Panc1 (cell line): ENCODE measurements around the gene TWF1. TPM values are rescaled to one million over a fixed set of nuclear protein-coding genes. Genes with fewer than 3 reads are reported as not detected.

Experiments
- ATAC-seq: fragments of 200-7000 bp; cut with Tn5 transposase; 2 replicates; pipeline ENCODE4 v1.9.1; 2020; ENCODE audit warnings: mild to moderate bottlenecking, moderate library complexity
- BruUV-seq: library from RNA; stranded (reverse); fragments of 400-500 nt; replicated peaks from 2 replicates; lab custom pipeline; 2021; lab: Mats Ljungman, UMichigan
- CTCF ChIA-PET: fragments of 300-600 bp; sonication (Branson Sonifier 250); formaldehyde crosslinking; loops from one replicate; lab custom pipeline; 2022; ENCODE audit warnings: antibody characterized with exemption; lab: Charles Lee
- POLR2A ChIA-PET: fragments of 300-600 bp; sonication (Branson Sonifier 250); formaldehyde crosslinking; loops from one replicate; lab custom pipeline; 2022; ENCODE audit warnings: antibody characterized with exemption; lab: Charles Lee
- DNase-seq: peaks from one replicate; pipeline ENCODE4 v3.0.0-alpha.2; 2010; ENCODE audit warnings: low read depth, low spot score
- H3K27ac ChIP-seq: 2 replicates; pipeline ENCODE4 v1.5.1; 2011; ENCODE audit warnings: mild to moderate bottlenecking, low read length, inconsistent platforms
- H3K27me3 ChIP-seq: fragments of 200-500 bp; sonication (Bioruptor generic); 2 replicates; pipeline ENCODE4 v1.6.0; 2014; ENCODE audit warnings: low read length, inconsistent platforms; ENCODE audit not compliant: control insufficient read depth, insufficient read depth
- H3K36me3 ChIP-seq: fragments of 200-500 bp; sonication (Bioruptor generic); 2 replicates; pipeline ENCODE4 v1.5.1; 2014; ENCODE audit warnings: inconsistent platforms, mild to moderate bottlenecking, low read length, moderate library complexity; ENCODE audit not compliant: control insufficient read depth, insufficient read depth
- H3K4me1 ChIP-seq: 2 replicates; pipeline ENCODE4 v1.5.1; 2011; ENCODE audit warnings: inconsistent platforms, mild to moderate bottlenecking, low read length, moderate library complexity; ENCODE audit not compliant: control insufficient read depth, insufficient read depth
- H3K4me3 ChIP-seq, 2 experiments: 2 replicates each; pipeline ENCODE4 v1.5.1; 2011 to 2012; ENCODE audit warnings: low read depth in 2 of 2, low read length in 2 of 2, mild to moderate bottlenecking in 2 of 2, inconsistent platforms in 1 of 2, moderate library complexity in 1 of 2
- H3K9me3 ChIP-seq: fragments of 200-500 bp; sonication (Bioruptor generic); 2 replicates; pipeline ENCODE4 v1.5.1; 2014; ENCODE audit warnings: low read depth, mild to moderate bottlenecking, inconsistent platforms, low read length, moderate library complexity; ENCODE audit not compliant: control insufficient read depth, insufficient read depth
- CTCF ChIP-seq: fragments of 450-650 bp; IDR thresholded peaks from 2 replicates; pipeline ENCODE4 v1.5.1; 2017; ENCODE audit warnings: mild to moderate bottlenecking
- POLR2AphosphoS5 ChIP-seq: IDR thresholded peaks from 2 replicates; pipeline ENCODE4 v1.6.1; 2012; ENCODE audit warnings: mild to moderate bottlenecking, low read depth, low read length, moderate library complexity
- REST ChIP-seq, 2 experiments: IDR thresholded peaks; 2 replicates each; pipeline ENCODE4 v1.6.1; 2011 to 2012; ENCODE audit warnings: low read depth in 2 of 2, control low read depth in 1 of 2, low read length in 1 of 2, mild to moderate bottlenecking in 1 of 2, moderate library complexity in 1 of 2; ENCODE audit not compliant: insufficient read depth in 1 of 2
- SIN3A ChIP-seq: IDR thresholded peaks from 2 replicates; pipeline ENCODE4 v1.6.1; 2012; ENCODE audit warnings: low read depth, mild to moderate bottlenecking, low read length, moderate library complexity, borderline replicate concordance; ENCODE audit not compliant: insufficient read depth
- TCF7L2 ChIP-seq: IDR thresholded peaks from 2 replicates; pipeline ENCODE4 v1.6.1; 2011; ENCODE audit warnings: mild to moderate bottlenecking, low read depth, low read length, inconsistent platforms
- in situ Hi-C: cut with HindIII; loops from 2 replicates; pipeline ENCODE4 v1.10.0; 2016; ENCODE audit warnings: low sequenced_read_pairs, low pct_unique_long_range_greater_than_20kb
- intact Hi-C: fragments of 100-400 bp; cut with micrococcal nuclease; formaldehyde crosslinking; loops from one replicate; pipeline ENCODE4 v1.10.0; 2022; ENCODE audit not compliant: unreplicated experiment
- total RNA-seq: library from RNA; stranded (reverse); gene quantifications from one replicate; pipeline ENCODE4 v1.2.1, GENCODE V29; 2021; ENCODE audit not compliant: unreplicated experiment

The TWF1 gene
- total RNA-seq, 1 experiment from 2014 or later = 103 TPM

- in situ Hi-C loops = no loop called here
- Histone ChIP-seq H3K4me1 (no peaks in the 10 kb centered on the region), H3K36me3 (no peaks in the 10 kb centered on the region), H3K27me3 (no peaks in the 10 kb centered on the region), H3K9me3 (no peaks in the 10 kb centered on the region), H3K4me3 (no peak overlapping the region), H3K27ac (no peak overlapping the region)
- ATAC-seq (no peak), DNase-seq (no peak)
- no TSS peak for BruUV-seq
- intact Hi-C loops = no loop called here
- CTCF ChIA-PET = no interaction called here
- TF ChIP-seq REST (IDR thresholded peaks at IDR 0.05; ENCODE audit: insufficient read depth in 1 of 2, low read depth in 2 of 2, low read length in 1 of 2) (no peak), CTCF (no peak), TCF7L2 (no peak), POLR2AphosphoS5 (no peak), SIN3A (no peak)
- POLR2A ChIA-PET = no interaction called here
Measured at GRCh38 chr12:43842259-43842658, 36.1 kb upstream of the TWF1 start.

- intact Hi-C loops = no loop called here
- CTCF ChIA-PET = no interaction called here
- ATAC-seq (no peak), DNase-seq (no peak)
- in situ Hi-C loops = no loop called here
- BruUV-seq = no TSS peak
- no peak overlapping the region for H3K27ac ChIP-seq
- H3K36me3 ChIP-seq = no peaks in the 10 kb centered on the region
- no peak overlapping the region for H3K4me3 ChIP-seq
- TF ChIP-seq CTCF (no peak), SIN3A (no peak), REST (IDR thresholded peaks at IDR 0.05; ENCODE audit: insufficient read depth in 1 of 2, low read depth in 2 of 2, low read length in 1 of 2) (no peak), POLR2AphosphoS5 (no peak)
- no peaks in the 10 kb centered on the region for H3K27me3 ChIP-seq
- H3K9me3 ChIP-seq = no peaks in the 10 kb centered on the region
- no peaks in the 10 kb centered on the region for H3K4me1 ChIP-seq
- POLR2A ChIA-PET = no interaction called here
Measured at GRCh38 chr12:43841253-43841652, 35.1 kb upstream of the TWF1 start.
